Activated CD8-positive, alpha-beta memory T cell treated with anti-CD3 and anti-CD28 coated beads, Interleukin-2, amount 50 U/mL, for 1 hour (primary cell): ENCODE results near the gene SCART1.
"Not testable (repeated sequence)": the region's sequence is repeated elsewhere in the genome, so short reads cannot be mapped to it uniquely, and the experiment has no call there.

Experiments used
- DNase-seq: peaks from one replicate; pipeline ENCODE4 v3.0.0-alpha.2; 2020; ENCODE audit errors: extremely low read depth

Gene SCART1

DNA sequence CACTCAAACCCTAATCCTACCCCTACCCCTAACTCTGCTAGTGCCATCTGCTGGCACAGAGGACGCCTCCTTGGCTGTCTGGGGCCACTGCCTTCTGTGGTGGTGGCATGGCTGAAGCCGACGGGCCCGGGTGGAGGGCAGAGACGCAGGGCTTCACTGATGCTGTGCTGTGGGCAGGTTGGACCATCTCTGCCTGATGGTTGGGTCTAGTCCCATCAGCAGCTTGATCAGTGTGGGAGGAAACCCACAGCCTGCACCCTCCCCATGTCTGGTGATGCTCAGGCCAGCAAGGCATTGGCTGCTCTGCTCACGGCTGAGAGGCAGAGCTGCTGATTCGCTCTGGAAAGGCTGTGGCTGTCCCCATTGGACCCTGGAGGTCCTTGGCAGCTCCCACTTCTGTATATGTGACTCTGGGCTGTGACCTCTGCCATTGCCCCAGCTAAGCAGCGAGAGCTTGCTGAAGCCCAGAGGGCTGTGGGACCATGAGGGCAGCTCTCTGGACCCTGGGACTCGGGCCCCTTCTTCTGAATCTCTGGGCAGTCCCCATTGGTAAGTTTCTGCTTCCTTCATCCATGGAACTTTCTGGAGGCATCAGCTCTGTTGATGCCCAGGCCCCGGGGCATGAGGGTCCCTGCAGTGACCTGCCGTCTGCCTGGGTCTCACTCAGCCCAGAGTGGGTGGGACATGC is at the start of gene SCART1:
SCART1 (plus strand) TSS at position 430 of the 688 bp plus-strand sequence; CDS start at position 483, 53 bp downstream.
- DNase-seq: no peak

DNA sequence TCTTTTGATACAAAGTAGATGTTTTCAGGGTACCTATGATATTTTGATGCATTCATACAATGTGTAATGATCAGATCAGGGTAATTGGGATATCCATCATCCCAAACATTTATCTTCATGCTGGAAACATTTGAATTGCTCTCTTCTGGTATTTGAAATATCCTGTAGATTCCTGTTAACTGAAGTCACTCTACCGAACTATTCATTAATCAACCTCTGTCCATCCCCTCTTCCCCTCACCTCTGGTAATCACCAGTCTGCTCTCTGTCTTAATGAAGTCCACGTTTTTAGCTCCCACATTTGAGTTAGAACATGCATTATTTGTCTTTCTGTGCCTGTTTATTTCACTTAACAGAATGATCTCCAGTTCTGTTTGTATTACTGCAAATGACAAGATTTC is 48.5 kb upstream of the SCART1 start:
- DNase-seq: no peak

DNA sequence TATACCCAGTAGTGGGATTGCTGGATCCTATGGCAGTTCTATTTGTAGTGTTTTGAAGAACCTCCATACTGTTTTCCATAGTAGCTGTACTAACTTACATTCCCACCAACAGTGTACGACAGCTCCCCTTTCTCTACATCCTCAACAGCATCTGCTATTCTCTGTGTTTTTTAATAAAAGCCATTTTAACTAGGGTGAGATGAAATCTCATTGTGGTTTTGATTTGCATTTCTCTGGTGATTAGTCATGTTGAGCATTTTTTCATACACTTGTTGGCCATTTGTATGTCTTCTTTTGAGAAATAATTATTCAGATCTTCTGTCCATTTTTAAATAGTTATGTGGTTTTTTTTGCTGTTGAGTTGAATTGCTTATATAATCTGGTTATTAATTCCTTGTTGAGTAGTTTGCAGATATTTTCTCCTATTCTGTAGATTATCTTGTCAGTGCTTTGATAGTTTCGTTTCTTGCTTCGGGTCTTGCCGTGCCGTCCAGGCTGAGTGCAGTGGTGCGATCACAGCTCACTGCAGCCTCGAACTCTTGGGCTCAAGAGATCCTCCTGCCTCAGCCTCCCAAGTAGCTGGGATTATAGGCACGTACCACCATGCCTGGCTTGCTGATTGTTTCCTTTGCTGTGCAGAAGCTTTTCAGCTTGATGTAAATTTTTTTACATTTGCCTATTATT is 47.8 kb upstream of the SCART1 start:
- DNase-seq: no peak

DNA sequence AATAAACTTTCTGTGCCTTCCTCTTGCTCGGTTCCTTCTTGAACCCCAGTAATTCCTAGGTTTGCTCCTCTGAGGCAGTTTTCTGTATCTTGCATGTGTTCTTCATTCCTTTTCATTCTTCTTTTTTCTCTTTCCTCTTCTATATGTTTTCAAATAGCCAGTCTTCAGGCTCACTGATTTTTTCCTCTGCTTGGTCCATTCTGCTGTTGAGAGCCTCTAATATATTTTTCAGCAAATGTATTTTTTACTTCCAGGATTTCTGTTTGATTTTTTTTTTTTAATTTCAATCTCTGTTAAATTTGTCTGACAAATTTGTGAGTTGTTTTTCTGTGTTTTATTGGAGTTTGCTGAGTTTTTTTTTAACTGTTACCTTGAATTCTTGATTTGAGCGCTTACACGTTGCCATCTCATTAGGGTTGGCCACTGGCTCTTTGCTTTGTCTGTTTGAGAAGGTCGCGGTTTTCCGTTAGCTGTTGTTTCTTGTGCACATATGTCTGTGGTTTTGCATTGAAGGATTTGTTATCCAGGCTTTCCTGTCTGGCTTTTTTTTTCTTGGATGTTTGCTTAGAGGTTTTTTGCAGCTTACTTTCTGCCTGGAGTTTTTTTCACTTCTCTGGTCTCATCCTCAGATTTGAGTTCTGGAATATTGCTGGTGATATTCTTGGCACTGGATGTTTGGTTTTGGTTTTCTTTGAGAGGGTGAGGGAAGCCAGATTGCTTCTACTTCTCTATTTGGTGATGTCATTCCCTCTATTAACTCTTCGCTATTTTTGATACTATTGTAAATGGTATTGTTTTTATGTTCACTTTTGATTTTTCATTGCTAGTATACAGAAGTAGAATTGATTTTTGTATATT is 42.0 kb upstream of the SCART1 start:
- no peak for DNase-seq

DNA sequence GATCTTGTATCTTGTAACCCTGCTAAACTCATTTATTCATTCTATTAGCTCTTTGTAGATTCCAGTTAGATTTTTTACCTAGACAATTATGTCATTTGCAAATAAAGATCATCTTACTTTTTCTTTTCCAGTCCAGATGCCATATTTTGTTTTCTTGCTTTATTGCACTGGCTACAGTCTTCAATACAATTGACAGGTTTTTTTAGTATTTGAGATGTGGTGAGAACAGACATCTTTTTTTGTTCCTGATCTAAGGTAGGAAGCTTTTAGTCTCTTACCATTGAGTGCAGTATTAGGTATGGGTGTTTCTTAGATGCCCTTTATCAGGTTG is 41.4 kb upstream of the SCART1 start:
- no peak for DNase-seq

DNA sequence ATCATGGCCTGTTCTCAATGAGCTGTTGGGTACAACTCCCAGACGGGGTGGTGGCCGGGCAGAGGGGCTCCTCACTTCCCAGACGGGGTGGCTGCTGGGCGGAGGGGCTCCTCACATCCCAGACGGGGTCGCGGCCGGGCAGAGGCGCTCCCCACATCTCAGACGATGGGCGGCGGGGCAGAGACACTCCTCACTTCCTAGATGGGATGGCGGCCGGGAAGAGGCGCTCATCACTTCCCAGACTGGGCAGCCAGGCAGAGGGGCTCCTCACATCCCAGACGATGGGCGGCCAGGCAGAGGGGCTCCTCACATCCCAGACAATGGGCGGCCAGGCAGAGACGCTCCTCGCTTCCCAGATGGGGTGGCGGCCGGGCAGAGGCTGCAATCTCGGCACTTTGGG is 39.3 kb upstream of the SCART1 start:
- DNase-seq: not testable (repeated sequence)

DNA sequence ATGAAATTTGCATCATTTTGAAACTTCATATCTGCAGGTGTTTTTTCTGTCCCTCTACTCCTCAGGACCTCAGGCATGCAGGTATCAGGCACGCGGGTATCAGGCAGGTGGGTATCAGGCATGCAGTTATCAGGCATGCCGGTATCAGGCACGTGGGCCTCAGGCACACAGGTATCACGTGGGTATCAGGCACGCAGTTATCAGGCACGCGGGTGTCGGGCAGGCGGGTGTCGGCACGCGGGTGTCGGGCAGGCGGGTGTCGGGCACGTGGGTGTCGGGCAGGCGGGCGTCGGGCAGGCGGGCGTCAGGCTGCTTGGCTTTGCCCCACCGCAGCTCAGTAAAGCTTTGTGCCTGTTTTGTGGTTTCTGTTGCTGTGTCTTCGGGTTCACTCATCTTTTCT is 38.0 kb upstream of the SCART1 start:
- no peak for DNase-seq

DNA sequence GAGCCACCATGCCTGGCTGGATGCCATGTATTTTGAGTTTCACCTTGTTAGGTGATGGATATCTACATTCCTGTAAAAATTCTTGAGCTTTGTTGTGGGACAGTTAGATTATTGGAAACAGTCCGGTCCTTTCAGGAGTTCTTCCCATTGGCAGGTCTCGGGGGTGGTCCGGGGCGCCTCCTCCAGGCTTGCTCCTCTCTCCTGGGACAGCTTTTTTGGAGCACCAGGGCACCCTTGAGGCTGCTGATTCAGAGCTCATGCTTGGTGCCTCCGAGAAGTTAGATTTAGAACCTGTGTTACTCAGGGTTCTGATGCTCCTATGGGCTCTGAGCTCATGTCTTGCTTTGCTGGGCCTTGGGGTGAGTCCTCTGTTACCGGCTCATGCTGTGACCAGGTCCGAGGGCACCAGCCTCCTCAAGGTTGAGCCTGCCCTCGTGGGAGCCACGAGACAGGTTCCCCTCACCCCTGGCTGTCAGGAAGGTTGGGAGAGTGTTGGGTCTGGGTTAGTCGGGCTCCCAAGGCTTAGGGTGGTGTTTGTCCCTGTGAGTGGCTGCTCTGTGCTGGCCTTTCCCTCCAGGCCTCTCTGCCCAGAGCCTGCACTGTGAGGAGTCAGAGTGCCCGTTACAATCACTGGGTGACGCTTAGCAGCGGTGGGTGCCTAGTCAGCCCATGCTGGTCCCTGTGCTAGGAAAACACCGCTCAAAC is 35.3 kb upstream of the SCART1 start:
- no peak for DNase-seq

DNA sequence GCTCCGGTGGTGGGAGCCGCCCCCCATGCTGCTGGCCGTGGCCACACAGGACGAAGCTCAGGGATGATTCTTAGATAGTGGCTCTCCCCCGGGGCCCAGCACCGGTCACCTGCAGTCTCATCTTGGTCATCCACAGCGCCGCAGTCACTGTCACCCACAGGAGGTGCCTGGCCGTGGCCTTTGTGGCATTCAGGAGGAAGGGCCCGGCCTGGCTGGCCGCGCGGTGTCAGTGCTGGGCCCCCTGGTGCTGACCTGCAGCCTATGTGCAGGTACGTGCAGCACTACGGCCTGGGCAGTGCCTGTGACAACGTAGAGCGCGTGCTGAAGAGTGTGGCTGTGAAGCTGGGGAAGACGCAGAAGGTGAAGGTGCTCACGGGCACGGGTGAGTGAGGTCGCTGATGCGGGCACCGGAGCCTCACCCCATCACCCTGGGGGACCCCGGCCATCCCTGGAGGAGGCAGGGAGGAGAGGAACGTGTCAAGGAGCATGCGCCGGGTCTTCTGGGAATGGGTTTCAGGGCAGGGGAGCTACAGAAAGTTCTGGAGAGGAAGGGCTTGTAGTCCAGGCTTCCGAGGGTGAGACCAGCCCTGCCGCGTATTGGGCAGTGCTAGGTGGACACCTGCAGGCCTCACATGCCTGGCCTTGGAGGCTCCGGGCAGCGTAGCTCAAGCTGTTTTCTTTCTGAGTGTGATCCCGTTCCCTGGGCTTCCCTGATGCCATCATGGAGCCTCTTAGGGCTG is 34.4 kb upstream of the SCART1 start:
- no peak for DNase-seq

DNA sequence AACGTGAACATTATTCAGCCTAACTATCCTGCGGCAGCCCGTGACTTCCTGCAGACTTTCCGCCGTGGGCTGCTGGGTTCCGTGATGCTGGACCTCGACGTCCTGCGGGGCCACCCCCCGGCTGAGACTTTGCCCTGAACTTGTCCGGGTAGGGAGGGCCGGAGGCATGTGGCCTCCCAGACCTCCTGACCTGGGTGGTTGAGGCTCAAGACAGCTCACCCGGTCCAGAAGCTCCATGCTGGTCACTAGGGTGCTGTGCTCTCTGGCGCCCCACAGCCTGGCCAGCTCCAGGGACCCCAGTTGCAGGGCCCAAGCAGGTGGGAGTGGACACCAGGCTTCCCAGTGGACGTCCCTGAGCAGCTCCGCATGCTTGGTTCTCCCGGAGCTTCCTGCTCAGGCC is 33.7 kb upstream of the SCART1 start:
- DNase-seq: no peak

DNA sequence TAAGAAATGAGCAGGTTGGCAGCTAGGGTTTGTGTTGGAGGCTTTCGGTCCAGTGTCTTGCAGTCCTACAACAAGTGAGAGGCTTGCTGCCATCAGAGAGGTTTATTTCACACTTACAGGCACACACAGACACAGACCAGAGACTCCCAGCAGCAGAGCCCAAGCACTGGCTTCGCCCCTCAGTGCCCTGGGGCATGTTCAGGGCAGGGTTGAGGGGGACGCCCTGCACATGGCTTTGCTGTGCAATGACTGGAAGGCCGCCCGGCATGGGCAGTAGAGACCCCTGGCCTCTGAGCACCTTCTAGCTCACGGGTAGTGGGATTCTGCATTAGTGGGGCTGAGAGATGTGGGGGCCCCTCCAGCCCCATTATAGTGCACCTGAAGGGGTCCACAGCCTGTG is 33.2 kb upstream of the SCART1 start:
- DNase-seq: no peak

DNA sequence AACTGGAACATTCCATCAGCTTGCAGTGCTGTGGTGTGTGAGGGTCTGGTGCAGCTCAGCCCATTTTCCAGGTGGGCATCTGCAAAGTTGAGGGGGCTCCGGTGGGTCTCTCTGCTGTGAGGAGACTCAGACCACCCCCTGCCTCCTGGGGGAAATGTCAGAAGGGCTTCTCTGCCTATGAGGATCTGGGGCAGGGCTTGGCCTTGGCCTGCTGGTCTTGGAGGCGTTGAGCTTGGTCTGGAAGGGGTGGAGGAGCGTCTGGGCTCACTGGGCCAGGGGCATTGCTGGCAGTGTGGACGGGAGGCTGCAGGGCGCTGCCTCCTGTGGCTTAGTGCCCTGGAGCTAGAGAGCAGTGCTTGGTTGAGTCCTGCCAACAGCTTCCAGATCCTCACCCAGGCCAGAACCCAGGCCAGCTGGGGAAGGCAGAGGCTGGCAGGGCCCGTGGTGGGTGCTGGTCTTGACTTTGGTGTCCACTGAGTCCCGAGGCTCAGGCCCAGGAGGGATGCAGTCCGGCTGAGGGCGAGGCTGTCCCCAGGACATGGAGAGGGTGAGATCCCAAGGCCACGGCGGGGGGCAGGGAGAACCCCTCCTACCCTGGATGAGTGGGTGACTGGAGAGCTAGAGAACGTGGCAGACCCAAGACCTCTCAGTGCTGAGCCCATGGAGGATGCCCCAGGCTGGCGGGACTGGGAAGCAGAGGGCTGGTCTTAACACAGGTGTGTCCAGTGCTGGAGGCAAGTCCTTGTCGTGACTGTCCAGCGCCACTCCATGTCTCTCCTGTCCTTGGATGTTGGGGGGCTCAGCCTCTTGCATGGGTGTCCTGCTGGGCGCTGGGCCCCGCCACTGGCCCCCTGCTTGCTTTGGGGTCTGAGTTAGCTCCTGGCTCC is 32.2 kb upstream of the SCART1 start:
- DNase-seq: no peak

DNA sequence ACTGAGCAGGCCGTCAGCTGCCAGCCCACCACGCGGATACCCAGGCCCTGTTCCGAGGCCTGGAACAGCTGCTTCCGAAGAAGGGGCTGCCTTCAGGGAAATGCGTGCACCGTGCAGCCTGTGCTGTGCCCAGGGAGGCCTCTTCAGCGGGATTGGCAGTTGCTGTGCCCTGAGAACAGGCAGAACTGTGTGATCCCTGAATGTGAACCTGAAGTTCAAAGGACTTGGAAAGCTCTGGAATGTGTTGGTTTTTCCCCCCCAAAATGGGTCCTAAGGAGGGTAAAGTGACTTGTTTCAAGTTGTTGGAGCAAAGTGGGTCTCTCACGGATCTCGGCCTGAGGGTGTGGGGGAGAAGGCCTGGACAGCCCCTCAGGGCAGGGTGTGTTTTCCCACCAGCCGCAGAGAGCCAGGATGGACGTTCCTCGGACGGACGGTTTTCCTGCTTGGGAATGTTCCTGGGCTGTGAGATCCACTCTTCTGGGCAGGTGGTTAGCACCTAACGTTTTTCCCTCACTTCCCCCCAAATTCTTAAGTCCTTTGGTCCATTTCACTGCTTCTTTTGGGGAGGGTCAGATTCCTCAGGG is 31.4 kb upstream of the SCART1 start:
- no peak for DNase-seq

DNA sequence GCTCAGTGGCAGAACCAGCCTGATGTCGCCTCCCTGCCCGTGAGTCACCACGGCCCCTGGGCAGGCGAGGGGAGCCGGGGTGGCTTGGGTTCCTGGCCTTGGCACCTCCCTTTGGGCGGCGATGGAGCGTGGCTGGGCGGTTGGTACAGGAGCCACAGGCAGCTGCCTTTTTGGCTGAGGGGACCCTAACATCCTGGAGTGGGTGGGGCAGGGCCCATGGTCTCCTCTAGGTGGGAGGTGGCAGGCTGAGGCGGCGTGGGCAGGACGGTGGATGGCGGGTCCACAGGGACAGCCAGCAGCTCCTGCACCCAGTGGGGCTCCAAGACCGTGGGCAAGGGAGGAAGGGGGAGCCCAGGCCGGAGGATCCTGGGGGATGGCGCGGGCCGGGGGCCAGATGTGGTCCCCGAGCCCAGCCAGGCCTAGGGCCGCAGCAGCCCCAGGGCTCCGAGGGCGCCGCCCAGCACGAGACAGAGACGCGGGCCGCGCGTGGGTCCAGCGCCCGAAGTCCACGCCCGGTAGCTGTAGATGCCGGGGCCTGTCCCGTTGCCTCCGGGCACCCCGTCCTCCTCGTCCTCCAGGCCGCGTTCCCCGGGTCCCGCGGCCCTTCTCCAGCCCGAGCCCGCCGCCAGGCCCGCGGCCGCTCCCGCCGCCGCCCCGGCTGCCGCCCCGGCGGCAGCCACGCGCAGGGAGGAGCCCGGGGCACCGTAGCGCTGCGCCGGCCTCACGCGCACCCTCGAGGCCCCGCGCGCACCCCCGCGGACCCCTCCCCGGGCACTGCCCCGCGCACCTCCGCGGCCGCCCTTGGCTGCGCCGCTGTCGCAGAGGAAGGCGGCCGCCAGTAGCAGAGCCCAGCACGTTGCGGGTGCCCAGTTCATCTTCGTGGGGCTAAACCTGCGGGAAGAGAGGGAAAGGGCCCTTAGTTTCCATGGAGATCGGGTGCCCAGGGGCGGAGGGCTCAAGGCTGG is 30.7 kb upstream of the SCART1 start:
- no peak for DNase-seq

DNA sequence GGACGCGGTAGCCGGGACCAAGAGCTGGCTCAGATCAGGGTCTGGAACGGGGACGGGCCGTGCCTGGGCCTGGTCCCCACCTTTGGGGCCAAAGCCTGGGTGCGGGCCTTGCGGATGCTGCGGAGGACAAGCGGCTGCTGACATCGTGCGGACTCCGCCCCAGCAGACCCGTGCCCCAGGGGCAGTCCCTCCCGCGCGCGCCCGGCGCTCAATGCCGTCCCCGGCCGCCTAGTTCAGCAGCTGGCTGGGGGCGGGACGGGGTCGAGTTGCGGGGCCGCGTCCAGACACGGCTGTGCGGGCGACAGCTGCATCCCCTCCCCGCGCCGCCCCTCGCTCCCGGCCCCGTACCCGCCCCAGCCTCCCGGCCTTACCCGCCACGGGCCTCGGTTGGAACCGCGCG is 29.6 kb upstream of the SCART1 start:
- not testable (repeated sequence) for DNase-seq

DNA sequence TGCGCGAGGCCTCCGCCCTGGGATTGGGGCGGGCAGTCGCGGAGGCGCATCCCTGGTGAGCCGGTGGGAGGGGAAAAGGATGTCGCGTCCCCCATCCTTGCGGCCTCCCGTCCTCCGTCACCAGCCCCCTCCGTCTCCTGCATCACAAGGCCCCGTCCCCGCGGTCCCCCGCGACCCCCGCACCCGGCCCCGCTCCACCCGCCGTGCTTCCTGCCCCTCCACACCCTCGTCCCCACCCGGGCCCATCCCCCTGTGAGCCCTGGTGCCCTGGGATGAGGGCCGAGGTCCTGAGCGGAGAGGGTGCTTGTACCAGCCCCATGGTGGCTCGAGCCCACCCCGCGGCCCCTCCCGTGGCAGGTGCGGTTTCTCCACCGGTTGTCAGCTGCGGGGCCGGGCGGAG is 29.1 kb upstream of the SCART1 start, which contains the start of gene SPRN:
SPRN (minus strand) TSS at position 25 of the 400 bp plus-strand sequence. CDS start 944 bp downstream, outside the sequence.
- DNase-seq: not testable (repeated sequence)

DNA sequence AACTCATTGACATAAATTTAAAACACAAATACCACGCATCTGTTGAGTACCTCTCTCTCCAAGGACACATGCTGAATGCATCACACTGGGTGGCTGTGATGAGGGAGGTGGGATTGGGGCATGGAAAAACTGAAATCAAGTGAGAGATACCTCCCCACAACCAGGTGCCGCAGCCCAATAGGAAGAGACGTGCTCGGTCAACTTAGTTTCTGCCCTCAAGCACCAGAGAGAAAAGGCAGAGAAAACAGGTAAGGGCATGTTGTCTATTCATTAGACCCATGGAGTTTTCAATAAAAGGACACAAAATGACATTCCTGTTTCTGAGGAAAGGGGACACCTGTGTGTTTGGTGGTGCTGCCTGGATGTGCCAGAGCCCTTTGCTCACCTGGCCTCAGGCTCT is 24.2 kb upstream of the SCART1 start:
- not testable (repeated sequence) for DNase-seq

DNA sequence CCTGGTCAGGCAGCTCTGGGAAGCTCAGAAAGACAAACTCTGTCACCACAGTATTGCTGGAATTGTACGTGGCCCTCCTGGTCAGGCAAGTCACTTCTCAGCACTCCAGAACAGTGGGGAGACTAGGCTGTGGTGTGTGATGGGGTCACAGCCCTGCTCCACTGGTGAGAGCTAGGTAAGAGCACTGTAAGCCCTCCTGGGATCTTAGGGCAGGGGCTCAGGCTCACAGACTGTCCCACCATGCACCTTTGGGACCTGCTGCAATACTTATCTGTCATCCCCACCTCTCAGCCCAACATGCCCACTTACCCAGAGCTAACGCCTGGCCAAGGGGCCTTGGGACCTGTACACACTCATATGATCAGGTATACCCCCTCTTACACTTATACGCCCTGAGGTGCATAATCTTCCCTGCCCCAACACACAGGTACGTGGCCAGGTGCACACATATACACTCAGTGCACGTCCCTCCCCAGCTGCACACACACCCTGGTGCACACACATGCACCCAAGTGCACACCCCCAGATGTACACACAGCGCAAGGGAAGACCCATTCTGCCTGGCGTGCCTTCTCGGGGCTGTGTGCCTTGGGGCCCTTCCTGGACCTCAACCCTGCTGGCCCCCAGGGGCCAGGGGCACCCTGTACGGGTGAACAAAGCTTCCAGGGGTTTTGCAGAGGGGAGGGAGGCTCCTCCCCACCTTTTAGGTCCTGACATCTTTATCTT is 21.7 kb upstream of the SCART1 start:
- DNase-seq: not testable (repeated sequence)
